ENCODE measurements around the gene TIA1.
"Not testable (repeated sequence)": the region's sequence is repeated elsewhere in the genome, so short reads cannot be mapped to it uniquely, and the experiment has no call there.

The TIA1 gene, protein sequence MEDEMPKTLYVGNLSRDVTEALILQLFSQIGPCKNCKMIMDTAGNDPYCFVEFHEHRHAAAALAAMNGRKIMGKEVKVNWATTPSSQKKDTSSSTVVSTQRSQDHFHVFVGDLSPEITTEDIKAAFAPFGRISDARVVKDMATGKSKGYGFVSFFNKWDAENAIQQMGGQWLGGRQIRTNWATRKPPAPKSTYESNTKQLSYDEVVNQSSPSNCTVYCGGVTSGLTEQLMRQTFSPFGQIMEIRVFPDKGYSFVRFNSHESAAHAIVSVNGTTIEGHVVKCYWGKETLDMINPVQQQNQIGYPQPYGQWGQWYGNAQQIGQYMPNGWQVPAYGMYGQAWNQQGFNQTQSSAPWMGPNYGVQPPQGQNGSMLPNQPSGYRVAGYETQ

DNA sequence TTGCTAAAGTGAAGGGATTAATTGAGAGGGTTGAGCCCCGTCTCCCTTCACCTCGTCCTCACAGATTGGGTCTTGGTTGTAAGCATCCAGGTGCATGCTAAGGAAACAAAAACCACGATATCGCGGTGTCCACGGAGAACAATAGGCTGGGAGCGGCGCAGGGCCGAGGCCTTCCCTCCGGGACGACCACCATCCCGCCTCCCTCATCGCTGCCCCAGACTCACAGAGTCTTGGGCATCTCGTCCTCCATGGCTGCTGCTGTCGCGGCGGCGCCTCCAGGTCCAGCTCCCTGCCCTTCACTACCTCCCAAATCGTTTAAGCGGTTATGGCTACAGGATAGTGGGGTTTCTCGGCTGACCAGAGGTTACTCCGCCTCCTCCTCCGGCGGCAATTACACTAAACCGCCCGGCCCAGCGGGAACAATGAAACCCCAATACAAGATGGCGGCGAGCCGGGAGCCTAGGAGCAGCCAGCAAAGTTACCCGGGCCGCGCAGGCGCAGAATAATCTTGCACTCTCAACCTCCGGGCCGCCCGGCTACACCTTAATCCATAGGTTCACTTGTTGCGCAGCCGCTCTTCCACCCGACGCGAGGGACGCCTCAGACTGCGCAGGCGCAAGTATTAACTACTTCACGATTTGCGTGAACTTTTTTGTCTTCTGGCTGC is at the start of gene TIA1:
TSS of gene TIA1 (minus strand) at position 448 of the 667 bp plus-strand sequence. CDS start at position 250, 198 bp downstream.
- DNase-seq = peak; percentile 99
- peak; percentile 90 for TF ChIP-seq POLR2A (IDR thresholded peaks at IDR 0.05; ENCODE audit: low read length)
- TF ChIP-seq GATA1 (IDR thresholded peaks at IDR 0.05; ENCODE audit: low read depth, low read length) = no peak

DNA sequence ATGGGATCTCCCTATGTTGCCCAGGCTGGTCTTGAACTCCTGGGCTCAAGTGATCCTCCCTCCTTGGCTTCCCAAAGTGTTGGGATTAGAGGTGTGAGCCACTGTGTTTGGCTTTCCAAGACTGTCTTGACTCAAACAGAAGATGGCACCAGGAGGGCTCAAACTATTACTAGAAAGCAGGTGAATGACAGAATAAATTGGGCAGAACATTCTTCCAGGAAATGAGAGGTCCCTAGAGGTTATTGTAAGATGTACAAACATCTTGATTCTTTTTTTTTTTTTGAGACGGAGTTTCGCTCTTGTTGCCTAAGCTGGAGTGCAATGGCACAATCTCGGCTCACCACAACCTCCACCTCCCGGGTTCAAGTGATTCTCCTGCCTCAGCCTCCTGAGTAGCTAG is 49.4 kb upstream of the TIA1 start:
- DNase-seq = not testable (repeated sequence)

DNA sequence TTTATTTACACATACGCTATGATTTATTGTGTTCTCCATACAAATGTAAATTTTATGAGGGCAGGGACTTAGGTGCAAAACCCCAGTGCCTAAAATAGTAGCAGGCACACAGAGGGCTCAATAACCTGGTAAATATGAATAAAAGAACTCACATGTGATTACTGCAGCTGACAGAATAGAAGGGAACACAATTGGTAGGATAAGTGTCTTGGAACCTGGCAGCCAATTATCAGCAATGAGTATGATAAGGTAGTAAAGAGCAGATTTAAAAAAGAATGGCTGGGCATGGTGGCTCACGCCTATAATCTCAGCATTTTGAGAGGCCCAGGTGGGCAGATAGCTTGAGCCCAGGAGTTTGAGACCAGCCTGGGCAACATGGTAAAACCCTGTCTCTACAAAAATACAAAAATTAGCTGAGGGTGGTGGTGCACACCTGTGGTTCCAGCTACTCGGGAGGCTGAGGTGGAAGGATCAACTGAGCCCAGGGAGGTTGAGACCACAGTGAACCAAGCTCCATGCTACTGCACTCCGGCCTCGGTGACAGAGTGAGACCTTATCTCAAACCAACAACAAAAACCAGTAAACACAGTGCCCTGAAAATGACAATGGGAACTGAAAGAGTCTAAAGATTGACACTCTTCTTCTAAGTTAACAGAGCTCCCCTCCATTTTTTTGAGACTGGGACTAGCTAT is 35.2 kb upstream of the TIA1 start:
- DNase-seq = no peak
- TF ChIP-seq POLR2A (IDR thresholded peaks at IDR 0.05; ENCODE audit: low read length) (no peak), GATA1 (IDR thresholded peaks at IDR 0.05; ENCODE audit: low read depth, low read length) (no peak)

DNA sequence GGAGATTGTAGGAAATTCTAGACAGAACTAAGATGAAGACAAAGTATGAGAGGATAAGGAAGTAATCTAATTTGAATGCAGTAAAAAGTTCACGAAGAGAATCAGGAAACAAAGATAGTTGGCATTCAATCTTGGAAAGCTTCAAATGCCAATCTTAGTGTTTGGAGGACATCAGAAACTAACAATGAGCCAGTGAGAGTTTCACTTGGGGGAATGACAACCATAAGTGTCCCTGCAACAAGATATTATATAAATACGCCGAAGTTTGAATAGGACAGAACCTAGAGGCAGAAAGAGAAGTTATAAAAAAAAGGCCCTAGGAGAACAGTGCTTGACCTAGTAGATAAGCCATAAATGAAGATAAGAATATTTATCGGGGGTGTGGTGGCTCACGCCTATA is 34.0 kb upstream of the TIA1 start:
- no peak for TF ChIP-seq GATA1 (IDR thresholded peaks at IDR 0.05; ENCODE audit: low read depth, low read length)
- TF ChIP-seq POLR2A (IDR thresholded peaks at IDR 0.05; ENCODE audit: low read length) = no peak
- DNase-seq = no peak

DNA sequence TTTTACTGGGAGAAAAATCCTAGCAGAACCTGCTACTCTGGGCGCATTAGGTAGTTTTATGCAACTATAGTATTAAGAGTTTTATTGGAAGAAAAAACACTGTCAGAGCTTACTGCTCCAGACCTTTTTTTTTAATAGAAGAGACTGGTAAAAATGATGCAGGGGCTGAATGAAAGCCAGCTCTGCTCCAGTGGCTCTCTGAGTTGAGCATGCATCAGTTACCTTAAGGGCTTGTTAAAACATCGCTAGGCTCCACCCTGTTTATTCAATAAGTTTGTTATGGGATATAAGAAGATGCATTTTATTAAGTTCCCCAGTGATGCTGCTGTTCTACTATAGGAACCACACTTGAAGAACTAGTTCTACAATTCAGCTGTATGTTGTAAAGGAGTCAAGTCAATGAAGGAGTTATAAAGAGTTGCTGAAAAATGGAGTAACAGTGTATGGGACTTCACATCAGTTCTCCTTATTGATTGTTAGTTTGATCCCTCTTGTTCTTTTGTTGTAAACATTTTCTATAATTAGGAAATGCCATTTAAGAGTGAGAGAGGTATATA is 31.9 kb upstream of the TIA1 start:
- peak; percentile 3 for TF ChIP-seq POLR2A (IDR thresholded peaks at IDR 0.05; ENCODE audit: low read length)
- TF ChIP-seq GATA1 (IDR thresholded peaks at IDR 0.05; ENCODE audit: low read depth, low read length) = no peak
- no peak for DNase-seq

DNA sequence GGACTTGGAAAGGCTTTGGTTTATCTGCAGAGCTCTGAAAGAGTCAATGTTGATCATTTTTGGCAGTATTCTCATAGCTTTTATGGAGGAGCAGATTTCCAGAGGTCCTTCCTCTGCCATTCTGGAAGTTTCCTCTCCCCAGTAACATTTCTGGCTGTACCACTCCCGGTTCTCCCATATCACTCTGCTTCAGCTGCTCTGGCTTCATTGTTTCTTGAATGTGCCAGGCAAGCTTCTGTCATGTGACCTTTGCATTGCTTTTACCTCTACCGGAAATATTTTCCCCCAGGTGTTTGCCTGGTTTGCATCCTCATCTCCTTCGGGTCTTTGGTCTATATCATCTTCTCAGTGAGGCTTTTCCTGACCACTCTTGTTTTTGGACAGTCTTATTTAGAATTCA is 21.9 kb upstream of the TIA1 start:
- DNase-seq = no peak
- TF ChIP-seq GATA1 (IDR thresholded peaks at IDR 0.05; ENCODE audit: low read depth, low read length) = no peak

DNA sequence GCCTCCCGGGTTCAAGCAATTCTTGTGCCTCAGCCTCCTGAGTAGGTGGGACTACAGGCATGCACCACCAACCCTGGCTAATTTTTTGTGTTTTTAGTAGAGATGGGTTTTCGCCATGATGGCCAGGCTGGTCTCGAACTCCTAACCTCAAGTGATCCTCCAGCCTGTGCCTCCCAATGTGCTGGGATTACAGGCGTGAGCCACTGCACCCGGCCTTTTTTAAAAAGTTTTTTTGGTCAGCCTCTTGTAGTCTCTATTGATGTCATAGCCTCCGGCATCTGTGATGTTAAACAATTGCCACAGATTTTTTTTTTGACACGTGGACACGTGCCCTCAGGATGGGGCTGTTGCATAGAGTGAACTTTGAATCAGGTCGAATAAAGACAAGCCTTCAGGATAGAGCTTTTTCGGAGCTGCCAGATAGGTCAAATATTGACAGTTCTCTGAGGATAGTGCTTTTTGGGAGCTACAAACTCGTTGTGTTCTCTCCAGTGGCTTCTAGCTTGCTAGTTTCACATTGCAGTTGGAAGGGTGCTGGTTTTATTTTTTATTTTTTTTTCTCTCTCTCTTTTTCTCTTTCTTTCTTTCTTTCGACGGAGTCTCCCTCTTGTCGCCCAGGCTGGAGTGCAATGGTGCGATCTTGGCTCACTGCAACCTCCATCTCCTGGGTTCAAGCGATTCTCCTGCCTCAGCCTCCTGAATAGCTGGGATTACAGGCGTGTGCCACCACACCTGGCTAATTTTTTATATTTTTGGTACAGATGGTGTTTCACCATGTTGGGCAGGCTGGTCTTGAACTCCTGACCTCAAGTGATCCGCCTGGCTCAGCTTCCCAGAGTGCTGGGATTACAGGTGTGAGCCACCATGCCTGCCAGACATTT is 21.2 kb upstream of the TIA1 start:
- DNase-seq = not testable (repeated sequence)

DNA sequence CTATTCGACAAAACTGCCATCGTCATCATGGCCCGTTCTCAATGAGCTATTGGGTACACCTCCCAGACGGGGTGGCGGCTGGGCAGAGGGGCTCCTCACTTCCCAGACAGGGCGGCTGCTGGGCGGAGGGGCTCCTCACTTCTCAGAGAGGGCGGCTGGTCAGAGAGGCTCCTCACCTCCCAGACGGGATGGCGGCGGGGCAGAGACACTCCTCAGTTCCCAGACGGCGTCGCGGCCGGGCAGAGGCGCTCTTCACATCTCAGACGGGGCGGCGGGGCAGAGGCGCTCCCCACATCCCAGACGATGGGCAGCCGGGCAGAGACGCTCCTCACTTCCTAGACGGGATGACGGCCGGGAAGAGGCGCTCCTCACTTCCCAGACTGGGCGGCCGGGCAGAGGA is 18.5 kb upstream of the TIA1 start:
- not testable (repeated sequence) for DNase-seq

DNA sequence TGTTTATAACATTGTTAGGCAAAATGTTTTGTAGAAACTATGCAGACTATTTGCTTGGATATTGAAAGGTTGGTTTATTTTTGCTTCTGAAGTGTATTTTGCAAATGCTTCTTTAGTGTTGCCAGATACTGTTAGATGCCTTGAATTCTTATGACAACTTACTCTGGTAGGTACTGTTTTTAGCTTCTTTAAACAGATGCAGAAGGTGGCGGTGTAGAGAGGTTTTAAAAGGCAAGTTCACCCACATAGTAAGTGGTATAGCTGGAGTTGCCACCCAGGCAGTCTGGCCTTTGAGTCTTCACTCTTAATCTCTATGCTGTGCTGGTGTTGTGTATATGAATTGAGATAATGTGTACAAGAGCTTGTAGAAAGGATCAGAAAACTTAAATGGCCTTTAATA is 13.1 kb upstream of the TIA1 start:
- TF ChIP-seq GATA1 (IDR thresholded peaks at IDR 0.05; ENCODE audit: low read depth, low read length) = no peak
- no peak for TF ChIP-seq POLR2A (IDR thresholded peaks at IDR 0.05; ENCODE audit: low read length)
- no peak for DNase-seq

DNA sequence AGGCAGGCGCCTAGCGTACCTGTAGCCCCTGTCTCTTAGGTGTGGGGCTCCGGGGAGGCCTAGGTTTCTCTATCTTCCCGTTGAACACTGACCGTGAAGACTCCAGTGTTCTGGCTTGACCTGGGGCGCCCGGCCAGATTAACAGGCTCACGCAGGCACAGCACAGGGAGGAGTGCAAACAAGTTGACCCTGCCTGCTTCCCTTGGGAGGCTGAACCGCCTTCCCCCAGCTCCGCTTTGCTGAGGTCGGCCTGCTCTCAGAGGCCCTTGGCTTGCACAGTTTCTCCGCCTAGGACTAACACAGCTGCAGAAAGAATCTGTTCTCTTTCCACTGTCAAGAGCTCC is 10.1 kb upstream of the TIA1 start:
- DNase-seq = peak; percentile 44 to 48
- TF ChIP-seq POLR2A (IDR thresholded peaks at IDR 0.05; ENCODE audit: low read length) = no peak
- no peak for TF ChIP-seq GATA1 (IDR thresholded peaks at IDR 0.05; ENCODE audit: low read depth, low read length)

DNA sequence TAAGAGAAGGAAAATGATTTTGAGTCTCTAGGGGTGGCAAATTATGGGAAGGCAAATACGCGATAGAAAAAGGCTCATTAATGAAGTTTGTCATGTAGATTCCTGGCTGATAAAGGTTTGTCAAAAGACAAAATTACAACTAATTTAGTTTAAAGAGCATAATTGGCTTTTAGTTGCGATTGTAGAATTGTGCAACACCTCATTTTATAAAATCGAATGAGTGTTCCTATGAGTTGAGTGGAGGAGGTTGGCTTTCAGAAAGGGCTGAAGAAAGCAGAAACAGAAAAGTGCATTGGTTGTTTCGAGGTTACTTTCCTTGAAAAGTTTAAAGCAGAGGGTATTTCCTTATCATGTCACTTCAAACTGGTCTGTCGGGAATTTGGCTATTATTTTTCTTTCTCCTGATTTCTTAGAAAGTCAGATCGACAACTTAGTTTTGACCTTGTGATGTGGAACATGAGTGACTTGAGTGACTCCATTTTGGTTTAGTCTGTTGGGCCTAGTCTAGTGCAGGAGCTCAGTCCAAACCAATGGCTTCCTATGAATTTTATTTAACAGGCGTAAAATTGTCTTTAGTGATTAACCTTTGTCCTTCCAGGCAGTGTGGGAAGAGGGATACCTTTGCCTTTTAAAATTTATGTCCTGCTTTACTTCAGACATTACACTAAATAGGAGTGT is 7.3 kb upstream of the TIA1 start:
- TF ChIP-seq POLR2A (IDR thresholded peaks at IDR 0.05; ENCODE audit: low read length) = no peak
- no peak for TF ChIP-seq GATA1 (IDR thresholded peaks at IDR 0.05; ENCODE audit: low read depth, low read length)
- no peak for DNase-seq

DNA sequence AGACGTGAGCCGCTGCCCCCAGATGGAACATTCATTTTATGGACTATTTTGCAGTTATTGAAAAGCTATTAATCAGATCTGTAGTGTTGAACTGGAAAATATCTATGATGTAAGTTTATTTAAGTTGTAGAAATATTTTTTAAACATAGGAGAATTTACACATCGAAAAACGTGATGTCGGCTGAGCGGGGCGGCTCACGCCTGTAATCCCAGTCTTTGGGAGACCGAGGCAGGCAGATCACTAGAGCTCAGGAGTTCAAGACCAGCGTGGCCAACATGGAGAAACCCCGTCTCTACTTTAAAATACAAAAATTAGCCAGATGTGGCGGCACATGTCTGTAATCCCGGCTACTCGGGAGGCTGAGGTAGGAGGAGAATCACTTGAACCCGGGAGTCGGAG is 2.0 kb upstream of the TIA1 start:
- DNase-seq = peak in 1 of 2 experiments; percentile 16
- TF ChIP-seq POLR2A (IDR thresholded peaks at IDR 0.05; ENCODE audit: low read length) = no peak
- no peak for TF ChIP-seq GATA1 (IDR thresholded peaks at IDR 0.05; ENCODE audit: low read depth, low read length)

DNA sequence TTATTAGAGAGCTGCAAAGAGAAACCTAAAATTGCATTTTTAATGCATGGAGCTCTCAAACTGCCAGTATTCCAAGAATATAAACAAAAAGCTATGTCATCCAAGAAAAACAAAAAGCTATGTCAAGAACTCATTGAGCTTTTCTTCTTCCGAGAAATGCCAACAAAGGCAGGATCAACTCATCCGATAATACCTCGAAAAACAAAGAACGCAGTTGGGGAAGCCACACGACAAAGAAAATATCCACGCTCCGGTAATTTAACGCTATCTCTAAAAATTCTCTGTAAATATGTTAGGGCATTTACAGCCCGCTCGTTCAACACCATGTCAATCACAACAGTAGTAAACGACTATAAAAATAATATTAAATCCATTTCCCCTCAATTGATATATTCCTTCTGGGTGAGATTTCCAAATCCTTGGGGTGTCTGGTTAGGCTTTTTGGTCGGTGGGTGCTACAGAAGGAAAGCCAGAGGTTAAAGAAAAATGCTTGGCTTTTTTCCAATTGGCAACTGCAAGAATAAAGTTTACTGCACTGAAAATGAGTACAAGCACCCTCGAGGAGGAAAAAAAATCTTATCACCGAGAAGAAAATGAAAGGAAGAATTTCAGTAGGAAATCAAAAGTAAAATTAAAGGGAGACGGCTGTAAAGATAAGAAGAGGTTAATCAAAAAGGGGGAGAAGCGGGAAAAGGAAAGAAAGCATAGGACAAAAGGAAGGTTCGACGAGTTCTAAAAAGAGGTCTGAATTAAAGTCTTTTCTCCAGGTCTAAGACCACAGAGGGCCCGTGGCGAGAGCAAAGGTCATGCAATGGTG is 856 bp downstream of the TIA1 start:
- TF ChIP-seq GATA1 (IDR thresholded peaks at IDR 0.05; ENCODE audit: low read depth, low read length) (no peak), POLR2A (IDR thresholded peaks at IDR 0.05; ENCODE audit: low read length) (no peak)
- peak; percentile 68 to 78 for DNase-seq
